Testis (tissue), 3 donors: ENCODE measurements around the gene KDM7A. TPM values are rescaled to one million over a fixed set of nuclear protein-coding genes. Genes with fewer than 3 reads are reported as not detected.

Experiments
- DNase-seq: peaks from one replicate; pipeline ENCODE4 v3.0.0-alpha.2; 2019
- H3K27ac ChIP-seq, 2 donors: fragments of 200-600 bp; sonication (generic); one replicate each; pipeline ENCODE4 v1.5.1; 2019
- H3K27me3 ChIP-seq: fragments of 200-600 bp; sonication (generic); one replicate; pipeline ENCODE4 v1.5.1; 2019
- H3K36me3 ChIP-seq: fragments of 200-600 bp; sonication (generic); one replicate; pipeline ENCODE4 v1.5.1; 2017; ENCODE audit warnings: low read depth; ENCODE audit errors: missing control alignments
- H3K4me1 ChIP-seq: fragments of 200-600 bp; sonication (generic); one replicate; pipeline ENCODE4 v1.5.1; 2019
- H3K4me3 ChIP-seq, 2 donors: fragments of 200-600 bp; sonication (generic); one replicate each; pipeline ENCODE4 v1.5.1; 2017 to 2019
- H3K9me3 ChIP-seq: fragments of 200-600 bp; sonication (generic); one replicate; pipeline ENCODE4 v1.5.1; 2017
- CTCF ChIP-seq, 3 experiments: fragments of 450-650 bp in 2 of 3; fragments of 200-600 bp in 1 of 3; sonication (generic) in 1 of 3; IDR thresholded peaks; one replicate each; pipeline ENCODE4 v1.5.1; 2016 to 2019; ENCODE audit warnings: antibody characterized with exemption in 3 of 3, mild to moderate bottlenecking in 2 of 3, moderate library complexity in 1 of 3
- POLR2A ChIP-seq: fragments of 450-650 bp; IDR thresholded peaks from one replicate; pipeline ENCODE4 v1.6.1; 2017; ENCODE audit warnings: antibody characterized with exemption, mild to moderate bottlenecking, moderate library complexity
- WGBS, 2 donors: methylation state at CpG; one replicate each; pipeline ENCODE4 v1.1.5; 2018; 5-methylcytosine and 5-hydroxymethylcytosine counted together
- intact Hi-C: fragments of 100-400 bp; cut with DNase I; formaldehyde crosslinking; loops from one replicate; pipeline ENCODE4 v1.15.1; 2023; ENCODE audit warnings: low total_unique reads
- polyA plus RNA-seq: library from polyadenylated mRNA; stranded (reverse); fragments of 350-450 nt; fragmentation: Illumina TruSeq; extraction: RNeasy Lipid Tissue Mini Kit (QIAGEN cat#74804); gene quantifications from one replicate; pipeline ENCODE4 v1.2.3, GENCODE V29; 2014; ENCODE audit warnings: low read depth, low replicate concordance; ENCODE audit not compliant: insufficient read depth
- total RNA-seq, 2 donors: library from RNA; depleted of rRNA; stranded (reverse); fragments of >200 nt; gene quantifications; one replicate each; pipeline ENCODE4 v1.2.3, GENCODE V29; 2016

Gene KDM7A
- total and polyA plus RNA-seq, 3 donors from 2014 or later, result 24.1 to 33.6 (median 24.7) TPM

GRCh38 chr7:140175221-140176121 lies 1.3 kb downstream of the KDM7A start:
- H3K4me3 ChIP-seq, result peak overlapping the region; percentile 87 to 93
- peak; percentile 95 for DNase-seq
- H3K36me3 ChIP-seq, result no peaks in the 10 kb centered on the region
- H3K27me3 ChIP-seq, result no peaks in the 10 kb centered on the region
- H3K9me3 ChIP-seq, result no peaks in the 10 kb centered on the region
- intact Hi-C loops, result loop anchor here (10.0 kb wide), 1 partner anchor 149 kb away; no protein-coding TSS in a partner anchor
- H3K4me1 ChIP-seq, result peaks cover 4% of the 10 kb centered on the region
- TF ChIP-seq CTCF (IDR thresholded peaks at IDR 0.05) (peak; percentile 74 to 91 (median 85)), POLR2A (no peak)
- WGBS, 2 donors, result 0% methylated on average over 35 to 63 of the region's 72 CpGs
- peak overlapping the region; percentile 98 for H3K27ac ChIP-seq

- no peak overlapping the region for H3K27ac ChIP-seq
- no peaks in the 10 kb centered on the region for H3K9me3 ChIP-seq
- intact Hi-C loops, result loop anchor here (10.0 kb wide), 1 partner anchor 151 kb away; no protein-coding TSS in a partner anchor
- H3K4me3 ChIP-seq, result no peak overlapping the region
- 63 to 72% methylated on average over 2 of the region's 2 CpGs for WGBS, 2 donors
- H3K36me3 ChIP-seq, result no peaks in the 10 kb centered on the region
- H3K4me1 ChIP-seq, result peaks cover 4% of the 10 kb centered on the region
- TF ChIP-seq CTCF (IDR thresholded peaks at IDR 0.05) (no peak), POLR2A (no peak)
- no peaks in the 10 kb centered on the region for H3K27me3 ChIP-seq
- no peak for DNase-seq
Measured at GRCh38 chr7:140174217-140174616, 2.6 kb downstream of the KDM7A start.

- intact Hi-C loops, result loop anchor here (10.0 kb wide), 1 partner anchor 154 kb away; no protein-coding TSS in a partner anchor
- Histone ChIP-seq H3K4me1 (no peaks in the 10 kb centered on the region), H3K27me3 (no peaks in the 10 kb centered on the region), H3K4me3 (no peak overlapping the region), H3K9me3 (no peaks in the 10 kb centered on the region), H3K36me3 (no peaks in the 10 kb centered on the region), H3K27ac (no peak overlapping the region)
- no peak for DNase-seq
- TF ChIP-seq CTCF (IDR thresholded peaks at IDR 0.05) (no peak), POLR2A (no peak)
- WGBS, 2 donors, result 63 to 73% methylated on average over 4 of the region's 4 CpGs
Measured at GRCh38 chr7:140170375-140170774, 6.4 kb downstream of the KDM7A start.

GRCh38 chr7:140168816-140169215 lies 8.0 kb downstream of the KDM7A start:
- intact Hi-C loops, result no loop called here
- DNase-seq, result no peak
- Histone ChIP-seq H3K27ac (no peak overlapping the region), H3K4me1 (no peaks in the 10 kb centered on the region), H3K27me3 (no peaks in the 10 kb centered on the region), H3K36me3 (no peaks in the 10 kb centered on the region), H3K9me3 (no peaks in the 10 kb centered on the region), H3K4me3 (no peak overlapping the region)
- 78 to 79% methylated on average over 2 of the region's 2 CpGs for WGBS, 2 donors
- TF ChIP-seq POLR2A, result no peak
- no peak for TF ChIP-seq CTCF (IDR thresholded peaks at IDR 0.05)
